SK-N-SH (cell line): ENCODE measurements around the gene PKD1. TPM values are rescaled to one million over a fixed set of nuclear protein-coding genes. Genes with fewer than 3 reads are reported as not detected.

Experiments used
- CTCF ChIA-PET: fragments of 300-600, 350-600 bp; formaldehyde crosslinking; extraction: SDS; loops from one replicate; lab custom pipeline; 2021; lab: Yijun Ruan, JAX
- POLR2A ChIA-PET: fragments of 350-600 bp; sonication (Branson Sonifier 250); formaldehyde crosslinking; extraction: SDS; loops from one replicate; lab custom pipeline; 2020; ENCODE audit warnings: antibody characterized with exemption, inconsistent platforms; lab: Yijun Ruan, JAX
- DNase-seq: peaks from one replicate; pipeline ENCODE4 v3.0.0; 2012
- H2AFZ ChIP-seq: fragments of 200-600 bp; sonication (generic); 2 replicates; pipeline ENCODE4 v1.8.1; 2016; ENCODE audit warnings: antibody characterized with exemption, mild to moderate bottlenecking, low read depth
- H3F3A ChIP-seq: fragments of 200-600 bp; sonication (generic); replicated peaks from 2 replicates; pipeline ENCODE3; 2016; ENCODE audit warnings: antibody characterized with exemption, mild to moderate bottlenecking; ENCODE audit not compliant: insufficient read depth
- H3K27ac ChIP-seq, 2 experiments: fragments of 200-500 bp in 1 of 2; fragments of 200-600 bp in 1 of 2; sonication (Bioruptor generic) in 1 of 2; sonication (generic), shearing (Covaris generic) in 1 of 2; 2 replicates each; pipeline versions ENCODE4 v1.5.1 to v1.6.1; 2014 to 2016; ENCODE audit warnings: low read depth in 2 of 2, inconsistent platforms in 1 of 2, low read length in 1 of 2, mild to moderate bottlenecking in 1 of 2, mixed read lengths in 1 of 2
- H3K27me3 ChIP-seq: fragments of 200-600 bp; sonication (generic), shearing (Covaris generic); 2 replicates; pipeline ENCODE4 v1.6.1; 2016; ENCODE audit warnings: mixed run types; ENCODE audit not compliant: insufficient read depth
- H3K36me3 ChIP-seq, 2 experiments: fragments of 200-500 bp in 1 of 2; fragments of 200-600 bp in 1 of 2; sonication (Bioruptor generic) in 1 of 2; sonication (generic) in 1 of 2; replicated peaks in 1 of 2; 2 replicates each; pipeline versions ENCODE3 to v1.5.1; 2014 to 2016; ENCODE audit warnings: low read length in 1 of 2, mild to moderate bottlenecking in 1 of 2; ENCODE audit not compliant: insufficient read depth in 2 of 2, control insufficient read depth in 1 of 2
- H3K4me1 ChIP-seq, 2 experiments: fragments of 200-500 bp in 1 of 2; fragments of 200-600 bp in 1 of 2; sonication (Bioruptor generic) in 1 of 2; sonication (generic), shearing (Covaris generic) in 1 of 2; 2 replicates each; pipeline versions ENCODE4 v1.5.1 to v1.6.1; 2014 to 2016; ENCODE audit warnings: low read depth in 1 of 2, low read length in 1 of 2, mixed run types in 1 of 2; ENCODE audit not compliant: insufficient read depth in 2 of 2, control insufficient read depth in 1 of 2
- H3K4me2 ChIP-seq: fragments of 200-600 bp; sonication (generic), shearing (Covaris generic); 2 replicates; pipeline ENCODE4 v1.6.1; 2017; ENCODE audit warnings: mixed run types
- H3K4me3 ChIP-seq, 2 experiments: fragments of 200-500 bp in 1 of 2; fragments of 200-600 bp in 1 of 2; sonication (Bioruptor generic) in 1 of 2; sonication (generic), shearing (Covaris generic) in 1 of 2; 2 replicates each; pipeline versions ENCODE4 v1.5.1 to v1.8.1; 2014 to 2016; ENCODE audit warnings: low read depth in 2 of 2, inconsistent platforms in 1 of 2, low read length in 1 of 2, mild to moderate bottlenecking in 1 of 2, mixed read lengths in 1 of 2, moderate library complexity in 1 of 2
- H3K79me2 ChIP-seq: fragments of 200-600 bp; sonication (generic); 2 replicates; pipeline ENCODE4 v1.8.1; 2017; ENCODE audit warnings: mild to moderate bottlenecking; ENCODE audit not compliant: insufficient read depth
- H3K9ac ChIP-seq: fragments of 200-600 bp; sonication (generic); 2 replicates; pipeline ENCODE4 v1.6.1; 2017; ENCODE audit warnings: mixed run types
- H3K9me2 ChIP-seq: fragments of 200-600 bp; sonication (generic); 2 replicates; pipeline ENCODE4 v1.6.1; 2017; ENCODE audit warnings: mixed run types
- H3K9me3 ChIP-seq: fragments of 200-600 bp; sonication (generic); 2 replicates; pipeline ENCODE4 v1.6.1; 2017; ENCODE audit warnings: mixed run types, mild to moderate bottlenecking, moderate library complexity
- H4K20me1 ChIP-seq: fragments of 200-600 bp; sonication (generic); 2 replicates; pipeline ENCODE4 v1.6.1; 2017; ENCODE audit warnings: mild to moderate bottlenecking, mixed run types; ENCODE audit not compliant: insufficient read depth
- ELF1 ChIP-seq: IDR thresholded peaks from 2 replicates; pipeline ENCODE4 v1.4.0; 2012
- EP300 ChIP-seq, 2 experiments: IDR thresholded peaks; 2 replicates each; pipeline versions ENCODE4 v1.4.0 to v1.6.1; 2012; ENCODE audit warnings: borderline replicate concordance in 1 of 2, low read depth in 1 of 2, low read length in 1 of 2
- NRF1 ChIP-seq: IDR thresholded peaks from 2 replicates; pipeline ENCODE4 v1.6.1; 2012; ENCODE audit warnings: low read depth, mild to moderate bottlenecking, low read length
- WGBS: methylation state at CpG from one replicate; pipeline ENCODE4 v1.1.6; 2017; ENCODE audit warnings: low lambda C conversion rate; 5-methylcytosine and 5-hydroxymethylcytosine counted together
- polyA plus RNA-seq, 3 experiments: library from polyadenylated mRNA; depleted of rRNA; stranded (reverse); fragments of >200 nt; gene quantifications; 2 replicates each; pipeline ENCODE4 v1.2.3, GENCODE V29; 2012
- TF ChIP-seq, protein P1 (sequence below): IDR thresholded peaks from 2 replicates; pipeline ENCODE4 v1.6.1; 2012; ENCODE audit warnings: mild to moderate bottlenecking, low read depth, low read length, moderate library complexity
- TF ChIP-seq, protein P2 (sequence below): IDR thresholded peaks from 2 replicates; pipeline ENCODE4 v1.4.0; 2012; ENCODE audit warnings: low read depth, borderline replicate concordance
- TF ChIP-seq, protein P3 (sequence below): fragments of 150-350 bp; IDR thresholded peaks from 2 replicates; pipeline ENCODE4 v1.6.1; 2017; ENCODE audit warnings: antibody characterized with exemption, low read length, low read depth, borderline replicate concordance

Gene PKD1
- polyA plus RNA-seq, 1 of the 3 experiments (the other 2 are of a cell fraction), result 47.4 TPM

DNA sequence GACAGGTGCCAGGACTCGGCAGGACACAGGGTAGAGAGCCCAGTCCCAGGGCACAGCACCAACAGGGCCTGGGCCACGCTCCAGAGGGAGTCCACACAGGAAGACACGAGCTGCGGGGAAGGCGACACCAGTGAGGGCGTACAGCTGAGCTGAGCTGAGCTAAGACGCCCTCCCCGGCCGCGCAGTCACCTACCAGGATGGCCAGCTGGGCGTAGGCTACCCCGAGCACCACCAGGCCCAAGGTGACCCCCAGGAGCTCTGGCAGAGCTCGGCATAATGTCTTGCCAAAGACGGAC is 45.3 kb downstream of the PKD1 start:
- H3K4me2 ChIP-seq, result no peak overlapping the region
- peaks cover 10% of the 10 kb centered on the region for H3F3A ChIP-seq
- no peaks in the 10 kb centered on the region; a peak in 1 of 4 replicates for H3K4me1 ChIP-seq
- H3K4me3 ChIP-seq, result no peak overlapping the region
- ChIA-PET POLR2A (interaction anchor here (1.4 kb wide), 1 partner anchor 65 kb away, joined by 8 read pairs; the partner anchor contains the start of gene TRAF7), CTCF (no interaction called here)
- no peak for TF ChIP-seq EP300 (IDR thresholded peaks at IDR 0.05; ENCODE audit: borderline replicate concordance in 1 of 2, low read depth in 1 of 2, low read length in 1 of 2)
- no CpG with 5 or more reads among the region's 14 CpGs for WGBS
- H3K27me3 ChIP-seq, result no peaks in the 10 kb centered on the region
- H3K9me3 ChIP-seq, result no peaks in the 10 kb centered on the region
- peaks cover 7% of the 10 kb centered on the region; the same call in 1 of the 2 replicates for H4K20me1 ChIP-seq
- no peak overlapping the region for H2AFZ ChIP-seq
- no peaks in the 10 kb centered on the region for H3K9me2 ChIP-seq
- H3K27ac ChIP-seq, result no peak overlapping the region; a peak in 1 of 4 replicates
- peaks cover 4 to 80% of the 10 kb centered on the region in 2 experiments for H3K36me3 ChIP-seq
- no peaks in the 10 kb centered on the region for H3K79me2 ChIP-seq
- no peak overlapping the region for H3K9ac ChIP-seq
- no peak for DNase-seq

DNA sequence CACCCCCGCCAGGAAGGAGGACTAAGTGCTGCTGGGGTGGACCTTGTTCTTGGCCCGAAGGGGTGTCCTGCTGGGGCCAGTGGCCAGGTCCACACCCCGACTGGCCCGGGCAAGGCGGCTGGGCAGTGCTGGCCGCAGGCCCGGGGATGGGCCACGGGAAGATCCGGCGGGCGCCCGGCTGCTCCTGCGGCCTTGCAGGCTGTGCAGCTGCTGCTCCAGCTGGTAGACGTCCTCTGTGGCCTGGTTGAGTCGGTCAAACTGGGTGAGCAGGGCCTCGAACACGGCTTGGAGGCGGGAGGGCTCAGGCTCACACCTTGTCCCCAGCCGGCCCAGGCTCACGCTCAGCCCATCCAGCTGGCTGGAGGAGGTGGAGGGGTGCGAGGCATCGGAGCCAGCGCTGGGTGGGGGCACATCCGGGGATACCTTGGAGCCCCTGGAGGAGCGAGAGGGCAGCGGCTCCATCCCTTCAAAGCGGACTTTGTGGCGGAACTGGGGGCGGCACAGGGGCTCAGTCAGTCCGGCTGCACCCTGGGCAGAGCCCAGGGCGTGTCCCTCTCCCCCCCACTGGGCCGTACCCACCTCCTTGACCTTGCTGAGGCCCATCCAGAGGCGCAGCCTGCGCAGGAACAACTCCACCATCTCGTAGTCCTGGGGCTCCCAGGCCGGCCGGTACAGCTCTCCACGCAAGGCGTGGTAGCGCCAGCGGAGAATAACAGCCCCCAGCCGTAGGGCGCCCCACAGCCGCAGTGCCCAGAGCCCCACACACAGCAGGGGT is 45.8 kb downstream of the PKD1 start:
- 96% methylated on average over 17 of the region's 44 CpGs for WGBS
- POLR2A ChIA-PET, result interaction anchor here (1.4 kb wide), 1 partner anchor 65 kb away, joined by 8 read pairs; the partner anchor contains the start of gene TRAF7

More for the DNA sequence above, 45.8 kb downstream of the PKD1 start:
- H3K9ac ChIP-seq, result no peak overlapping the region
- no peaks in the 10 kb centered on the region for H3K9me2 ChIP-seq
- no peaks in the 10 kb centered on the region for H3K79me2 ChIP-seq
- no peak overlapping the region for H3K4me3 ChIP-seq
- peaks cover 4 to 84% of the 10 kb centered on the region in 2 experiments for H3K36me3 ChIP-seq
- H3K27ac ChIP-seq, result no peak overlapping the region
- H3F3A ChIP-seq, result peaks cover 7% of the 10 kb centered on the region
- CTCF ChIA-PET, result no interaction called here
- peaks cover 7% of the 10 kb centered on the region; the same call in 1 of the 2 replicates for H4K20me1 ChIP-seq
- DNase-seq, result no peak
- no peak overlapping the region for H3K4me2 ChIP-seq
- H3K4me1 ChIP-seq, result no peaks in the 10 kb centered on the region; a peak in 1 of 4 replicates
- H2AFZ ChIP-seq, result no peak overlapping the region
- TF ChIP-seq, protein P1, sequence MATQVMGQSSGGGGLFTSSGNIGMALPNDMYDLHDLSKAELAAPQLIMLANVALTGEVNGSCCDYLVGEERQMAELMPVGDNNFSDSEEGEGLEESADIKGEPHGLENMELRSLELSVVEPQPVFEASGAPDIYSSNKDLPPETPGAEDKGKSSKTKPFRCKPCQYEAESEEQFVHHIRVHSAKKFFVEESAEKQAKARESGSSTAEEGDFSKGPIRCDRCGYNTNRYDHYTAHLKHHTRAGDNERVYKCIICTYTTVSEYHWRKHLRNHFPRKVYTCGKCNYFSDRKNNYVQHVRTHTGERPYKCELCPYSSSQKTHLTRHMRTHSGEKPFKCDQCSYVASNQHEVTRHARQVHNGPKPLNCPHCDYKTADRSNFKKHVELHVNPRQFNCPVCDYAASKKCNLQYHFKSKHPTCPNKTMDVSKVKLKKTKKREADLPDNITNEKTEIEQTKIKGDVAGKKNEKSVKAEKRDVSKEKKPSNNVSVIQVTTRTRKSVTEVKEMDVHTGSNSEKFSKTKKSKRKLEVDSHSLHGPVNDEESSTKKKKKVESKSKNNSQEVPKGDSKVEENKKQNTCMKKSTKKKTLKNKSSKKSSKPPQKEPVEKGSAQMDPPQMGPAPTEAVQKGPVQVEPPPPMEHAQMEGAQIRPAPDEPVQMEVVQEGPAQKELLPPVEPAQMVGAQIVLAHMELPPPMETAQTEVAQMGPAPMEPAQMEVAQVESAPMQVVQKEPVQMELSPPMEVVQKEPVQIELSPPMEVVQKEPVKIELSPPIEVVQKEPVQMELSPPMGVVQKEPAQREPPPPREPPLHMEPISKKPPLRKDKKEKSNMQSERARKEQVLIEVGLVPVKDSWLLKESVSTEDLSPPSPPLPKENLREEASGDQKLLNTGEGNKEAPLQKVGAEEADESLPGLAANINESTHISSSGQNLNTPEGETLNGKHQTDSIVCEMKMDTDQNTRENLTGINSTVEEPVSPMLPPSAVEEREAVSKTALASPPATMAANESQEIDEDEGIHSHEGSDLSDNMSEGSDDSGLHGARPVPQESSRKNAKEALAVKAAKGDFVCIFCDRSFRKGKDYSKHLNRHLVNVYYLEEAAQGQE, result no peak
- no peak for TF ChIP-seq ELF1
- TF ChIP-seq, protein P2, sequence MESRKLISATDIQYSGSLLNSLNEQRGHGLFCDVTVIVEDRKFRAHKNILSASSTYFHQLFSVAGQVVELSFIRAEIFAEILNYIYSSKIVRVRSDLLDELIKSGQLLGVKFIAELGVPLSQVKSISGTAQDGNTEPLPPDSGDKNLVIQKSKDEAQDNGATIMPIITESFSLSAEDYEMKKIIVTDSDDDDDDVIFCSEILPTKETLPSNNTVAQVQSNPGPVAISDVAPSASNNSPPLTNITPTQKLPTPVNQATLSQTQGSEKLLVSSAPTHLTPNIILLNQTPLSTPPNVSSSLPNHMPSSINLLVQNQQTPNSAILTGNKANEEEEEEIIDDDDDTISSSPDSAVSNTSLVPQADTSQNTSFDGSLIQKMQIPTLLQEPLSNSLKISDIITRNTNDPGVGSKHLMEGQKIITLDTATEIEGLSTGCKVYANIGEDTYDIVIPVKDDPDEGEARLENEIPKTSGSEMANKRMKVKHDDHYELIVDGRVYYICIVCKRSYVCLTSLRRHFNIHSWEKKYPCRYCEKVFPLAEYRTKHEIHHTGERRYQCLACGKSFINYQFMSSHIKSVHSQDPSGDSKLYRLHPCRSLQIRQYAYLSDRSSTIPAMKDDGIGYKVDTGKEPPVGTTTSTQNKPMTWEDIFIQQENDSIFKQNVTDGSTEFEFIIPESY, result no peak
- TF ChIP-seq, protein P3, sequence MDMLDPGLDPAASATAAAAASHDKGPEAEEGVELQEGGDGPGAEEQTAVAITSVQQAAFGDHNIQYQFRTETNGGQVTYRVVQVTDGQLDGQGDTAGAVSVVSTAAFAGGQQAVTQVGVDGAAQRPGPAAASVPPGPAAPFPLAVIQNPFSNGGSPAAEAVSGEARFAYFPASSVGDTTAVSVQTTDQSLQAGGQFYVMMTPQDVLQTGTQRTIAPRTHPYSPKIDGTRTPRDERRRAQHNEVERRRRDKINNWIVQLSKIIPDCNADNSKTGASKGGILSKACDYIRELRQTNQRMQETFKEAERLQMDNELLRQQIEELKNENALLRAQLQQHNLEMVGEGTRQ, result no peak
- no peak for TF ChIP-seq NRF1
- no peaks in the 10 kb centered on the region for H3K27me3 ChIP-seq
- no peaks in the 10 kb centered on the region for H3K9me3 ChIP-seq
